GM18505 (cell line): Measurements from ENCODE around the gene NPHS1.

ENCODE experiments used
- ATAC-seq: cut with Tn5 transposase; IDR thresholded peaks from one replicate; pipeline ENCODE4 v1.9.1; 2021; ENCODE audit not compliant: unreplicated experiment
- POLR2A ChIP-seq: IDR thresholded peaks from 4 replicates; pipeline ENCODE4 v1.6.1; 2011; ENCODE audit warnings: borderline replicate concordance; ENCODE audit not compliant: insufficient read depth, insufficient read length; ENCODE audit errors: extremely low read depth

NPHS1 gene

DNA sequence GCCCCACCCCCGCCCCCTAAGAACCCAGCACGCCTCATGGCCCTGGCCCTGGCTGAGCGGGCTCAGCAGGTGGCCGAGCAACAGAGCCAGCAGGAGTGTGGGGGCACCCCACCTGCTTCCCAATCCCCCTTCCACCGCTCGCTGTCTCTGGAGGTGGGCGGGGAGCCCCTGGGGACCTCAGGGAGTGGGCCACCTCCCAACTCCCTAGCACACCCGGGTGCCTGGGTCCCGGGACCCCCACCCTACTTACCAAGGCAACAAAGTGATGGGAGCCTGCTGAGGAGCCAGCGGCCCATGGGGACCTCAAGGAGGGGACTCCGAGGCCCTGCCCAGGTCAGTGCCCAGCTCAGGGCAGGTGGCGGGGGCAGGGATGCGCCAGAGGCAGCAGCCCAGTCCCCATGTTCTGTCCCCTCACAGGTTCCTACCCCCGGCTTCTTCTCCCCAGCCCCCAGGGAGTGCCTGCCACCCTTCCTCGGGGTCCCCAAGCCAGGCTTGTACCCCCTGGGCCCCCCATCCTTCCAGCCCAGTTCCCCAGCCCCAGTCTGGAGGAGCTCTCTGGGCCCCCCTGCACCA, 65.0 kb downstream of the NPHS1 start:
- no peak for ATAC-seq
- TF ChIP-seq POLR2A: no peak

DNA sequence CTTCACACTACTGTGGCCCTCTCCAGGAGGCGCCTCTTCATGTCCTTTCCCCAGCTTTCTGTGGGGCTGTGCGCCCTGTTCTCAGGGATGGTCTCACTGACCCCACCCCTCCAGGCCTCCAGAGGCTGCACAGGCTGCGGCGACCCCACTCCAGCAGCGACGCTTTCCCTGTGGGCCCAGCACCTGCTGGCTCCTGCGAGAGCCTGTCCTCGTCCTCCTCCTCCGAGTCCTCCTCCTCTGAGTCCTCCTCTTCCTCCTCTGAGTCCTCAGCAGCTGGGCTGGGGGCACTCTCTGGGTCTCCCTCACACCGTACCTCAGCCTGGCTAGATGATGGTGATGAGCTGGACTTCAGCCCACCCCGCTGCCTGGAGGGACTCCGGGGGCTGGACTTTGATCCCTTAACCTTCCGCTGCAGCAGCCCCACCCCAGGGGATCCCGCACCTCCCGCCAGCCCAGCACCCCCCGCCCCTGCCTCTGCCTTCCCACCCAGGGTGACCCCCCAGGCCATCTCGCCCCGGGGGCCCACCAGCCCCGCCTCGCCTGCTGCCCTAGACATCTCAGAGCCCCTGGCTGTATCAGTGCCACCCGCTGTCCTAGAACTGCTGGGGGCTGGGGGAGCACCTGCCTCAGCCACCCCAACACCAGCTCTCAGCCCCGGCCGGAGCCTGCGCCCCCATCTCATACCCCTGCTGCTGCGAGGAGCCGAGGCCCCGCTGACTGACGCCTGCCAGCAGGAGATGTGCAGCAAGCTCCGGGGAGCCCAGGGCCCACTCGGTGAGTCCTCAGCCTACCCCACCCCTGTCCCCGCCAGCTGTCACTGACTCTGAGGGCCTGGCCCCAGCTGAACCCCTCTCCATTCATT, 65.8 kb downstream of the NPHS1 start:
- no peak for TF ChIP-seq POLR2A
- no peak for ATAC-seq

DNA sequence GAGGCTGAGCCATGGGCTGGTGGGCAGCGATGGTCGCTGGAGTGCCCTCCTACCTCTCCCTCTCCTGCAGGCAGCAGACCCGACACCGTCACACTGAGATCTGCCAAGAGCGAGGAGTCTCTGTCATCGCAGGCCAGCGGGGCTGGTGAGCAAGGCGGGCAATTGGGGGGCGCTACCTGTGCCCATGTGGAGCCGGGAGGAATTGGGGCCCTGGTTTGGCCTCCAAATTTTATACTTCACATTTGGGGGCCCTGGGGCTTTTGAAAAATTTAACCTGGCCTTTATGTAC, 67.0 kb downstream of the NPHS1 start:
- no peak for TF ChIP-seq POLR2A
- ATAC-seq: no peak

DNA sequence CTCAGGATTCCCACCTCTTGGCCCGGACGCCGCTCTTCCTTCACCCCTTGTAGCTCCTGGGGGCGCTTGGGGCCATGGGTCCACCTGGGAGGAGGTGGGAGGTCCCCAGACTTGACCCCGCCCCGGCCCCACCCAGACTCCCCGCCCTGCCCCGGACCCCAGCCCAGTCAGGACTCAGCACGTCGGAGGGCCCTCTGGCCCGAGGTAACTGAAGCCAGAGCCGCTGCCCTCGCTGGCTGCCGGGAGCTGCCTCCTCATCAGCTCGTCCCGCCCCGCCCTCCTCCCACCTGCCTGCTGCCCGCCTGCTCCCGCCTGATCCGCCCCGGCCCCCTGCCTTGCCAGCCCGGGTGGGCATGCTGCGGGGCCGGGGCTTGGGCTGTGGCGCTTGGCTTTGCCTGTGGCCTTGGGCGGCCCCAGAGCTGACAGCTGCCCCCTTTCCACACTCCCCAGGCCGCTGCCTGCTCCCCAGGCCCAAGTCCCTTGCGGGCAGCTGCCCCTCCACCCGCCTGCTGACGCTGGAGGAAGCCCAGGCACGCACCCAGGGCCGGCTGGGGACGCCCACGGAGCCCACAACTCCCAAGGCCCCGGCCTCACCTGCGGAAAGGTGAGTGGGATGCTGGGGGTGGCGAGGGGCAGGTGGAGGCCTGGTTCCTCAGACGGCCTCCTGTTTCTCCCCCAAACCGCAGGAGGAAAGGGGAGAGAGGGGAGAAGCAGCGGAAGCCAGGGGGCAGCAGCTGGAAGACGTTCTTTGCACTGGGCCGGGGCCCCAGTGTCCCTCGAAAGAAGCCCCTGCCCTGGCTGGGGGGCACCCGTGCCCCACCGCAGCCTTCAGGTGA, 67.6 kb downstream of the NPHS1 start:
- no peak for TF ChIP-seq POLR2A
- no peak for ATAC-seq

DNA sequence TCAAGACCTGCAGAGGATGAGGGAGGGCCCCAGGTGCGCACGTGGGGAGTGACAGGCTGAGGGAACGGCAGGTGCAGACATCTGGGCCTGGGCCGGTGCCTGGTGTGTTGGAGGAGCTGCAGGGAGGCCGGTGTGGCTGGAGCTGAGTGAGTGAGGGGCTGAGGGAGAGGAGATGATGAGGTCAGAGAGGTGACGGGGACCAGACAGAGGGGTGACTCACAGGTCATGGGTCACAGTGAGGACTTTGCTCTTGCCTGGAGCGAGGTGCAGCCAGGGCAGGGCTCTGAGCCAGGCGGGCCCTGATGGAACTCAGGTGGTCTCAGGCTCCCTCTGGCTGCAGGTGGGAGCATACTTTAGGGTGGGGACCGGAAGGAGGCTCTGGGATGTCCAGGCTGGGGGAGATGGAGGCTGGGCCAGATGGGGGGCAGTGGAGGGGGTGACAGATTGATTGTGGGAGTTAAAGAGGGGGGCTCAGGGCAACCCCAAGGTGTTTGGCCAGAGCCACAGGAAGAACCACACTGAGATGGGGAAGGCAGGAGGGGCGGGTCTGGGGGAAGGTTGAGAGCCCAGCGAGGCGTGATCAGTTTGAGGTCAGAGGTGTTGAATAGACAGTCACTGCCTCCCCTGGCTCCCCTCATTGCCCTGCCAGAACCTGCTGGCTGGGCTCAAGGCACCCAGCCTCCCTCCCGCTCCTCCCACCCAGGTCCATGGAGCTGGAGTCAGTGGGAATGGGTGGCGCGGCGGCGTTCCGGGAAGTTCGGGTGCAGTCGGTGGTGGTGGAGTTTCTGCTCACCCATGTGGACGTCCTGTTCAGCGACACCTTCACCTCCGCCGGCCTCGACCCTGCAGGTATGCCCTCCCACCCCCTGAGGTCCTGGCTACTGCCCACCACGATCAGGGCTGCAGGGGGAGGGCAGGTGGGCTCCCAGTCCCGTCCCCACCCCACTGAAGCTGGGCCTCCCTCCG, 68.6 kb downstream of the NPHS1 start:
- no peak for TF ChIP-seq POLR2A
- no peak for ATAC-seq

DNA sequence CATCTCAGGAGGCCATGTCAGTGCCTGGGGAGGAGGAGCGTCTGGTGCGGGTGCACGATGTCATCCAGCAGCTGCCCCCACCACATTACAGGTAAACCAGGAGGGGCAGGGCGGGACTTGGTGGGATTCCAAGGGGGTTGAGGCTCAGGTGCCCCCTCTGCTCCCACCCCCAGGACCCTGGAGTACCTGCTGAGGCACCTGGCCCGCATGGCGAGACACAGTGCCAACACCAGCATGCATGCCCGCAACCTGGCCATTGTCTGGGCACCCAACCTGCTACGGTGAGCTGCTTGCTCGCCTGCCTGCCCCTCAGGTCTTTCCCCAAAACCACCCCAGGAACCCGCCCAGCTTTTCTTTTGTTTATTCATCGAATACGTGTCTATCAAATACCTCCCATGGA, 69.7 kb downstream of the NPHS1 start:
- no peak for TF ChIP-seq POLR2A
- no peak for ATAC-seq

DNA sequence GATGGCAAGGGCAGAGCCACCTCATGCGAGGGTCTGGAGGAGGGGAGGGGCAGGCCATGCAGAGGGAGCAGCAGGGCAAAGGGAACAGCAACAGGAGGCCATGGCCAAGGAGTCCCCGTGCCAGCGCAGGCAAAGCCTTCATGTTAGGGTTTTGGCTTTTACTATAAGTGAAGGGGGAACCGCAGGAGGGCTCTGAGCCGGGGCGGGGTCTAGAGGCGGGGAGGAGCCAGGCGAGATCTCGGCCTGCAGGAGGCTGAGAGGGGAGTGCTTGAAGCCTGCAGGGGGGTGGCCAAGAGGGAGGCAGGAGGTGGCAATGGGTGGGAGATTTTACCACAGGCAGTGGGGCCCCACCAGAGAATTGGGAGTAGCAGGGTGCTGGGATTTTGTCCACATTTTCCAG, 70.7 kb downstream of the NPHS1 start:
- TF ChIP-seq POLR2A: no peak
- ATAC-seq: no peak

DNA sequence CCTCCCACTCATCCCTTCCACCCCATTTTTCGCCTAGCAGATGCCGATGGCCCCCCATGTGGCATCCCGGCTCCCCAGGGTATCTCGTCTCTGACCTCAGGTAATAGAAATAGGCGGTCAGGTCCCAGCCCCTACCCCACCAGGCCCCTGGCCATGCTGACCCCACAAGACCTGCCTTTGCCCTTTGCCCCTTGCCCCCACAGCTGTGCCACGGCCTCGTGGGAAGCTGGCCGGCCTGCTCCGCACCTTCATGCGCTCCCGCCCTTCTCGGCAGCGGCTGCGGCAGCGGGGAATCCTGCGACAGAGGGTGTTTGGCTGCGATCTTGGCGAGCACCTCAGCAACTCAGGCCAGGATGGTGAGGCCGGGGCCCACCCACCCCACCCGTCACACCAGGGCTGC, 71.6 kb downstream of the NPHS1 start:
- TF ChIP-seq POLR2A: no peak

DNA sequence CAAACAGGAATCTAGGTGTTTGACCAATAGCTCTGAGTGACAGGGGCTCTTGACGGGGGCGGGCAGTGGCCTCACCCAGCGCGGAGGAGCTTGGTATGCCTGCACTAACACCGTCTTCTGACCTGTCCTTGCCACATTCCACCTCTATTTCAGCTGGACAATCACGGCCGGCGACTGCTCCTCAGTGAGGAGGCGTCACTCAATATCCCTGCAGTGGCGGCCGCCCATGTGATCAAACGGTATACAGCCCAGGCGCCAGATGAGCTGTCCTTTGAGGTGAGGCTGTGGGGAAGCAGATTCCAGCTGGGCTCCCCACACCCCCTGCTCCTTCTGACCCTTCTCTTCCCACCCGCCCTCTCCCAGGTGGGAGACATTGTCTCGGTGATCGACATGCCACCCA, 72.2 kb downstream of the NPHS1 start:
- ATAC-seq: no peak

More for the DNA sequence above, 71.6 kb downstream of the NPHS1 start:
- no peak for ATAC-seq

DNA sequence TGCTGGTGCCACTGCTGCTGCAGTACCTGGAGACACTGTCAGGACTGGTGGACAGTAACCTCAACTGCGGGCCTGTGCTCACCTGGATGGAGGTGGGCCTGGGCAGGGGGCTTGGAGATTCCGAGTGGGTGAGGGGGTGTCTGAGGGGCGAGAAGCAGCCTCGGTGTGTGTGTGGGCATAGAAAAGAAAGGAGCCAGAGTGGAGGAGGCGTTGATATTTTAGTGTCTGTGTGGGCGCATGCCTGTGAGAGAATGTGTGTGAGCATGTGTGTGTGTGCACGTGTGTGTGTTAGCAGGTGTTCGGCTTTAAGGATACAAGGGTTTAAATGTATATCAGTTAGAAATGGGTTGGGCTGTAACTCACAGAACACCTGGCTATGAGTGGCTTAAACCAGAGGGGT, 73.3 kb downstream of the NPHS1 start:
- ATAC-seq: no peak

More for the DNA sequence above, 72.2 kb downstream of the NPHS1 start:
- TF ChIP-seq POLR2A: no peak

DNA sequence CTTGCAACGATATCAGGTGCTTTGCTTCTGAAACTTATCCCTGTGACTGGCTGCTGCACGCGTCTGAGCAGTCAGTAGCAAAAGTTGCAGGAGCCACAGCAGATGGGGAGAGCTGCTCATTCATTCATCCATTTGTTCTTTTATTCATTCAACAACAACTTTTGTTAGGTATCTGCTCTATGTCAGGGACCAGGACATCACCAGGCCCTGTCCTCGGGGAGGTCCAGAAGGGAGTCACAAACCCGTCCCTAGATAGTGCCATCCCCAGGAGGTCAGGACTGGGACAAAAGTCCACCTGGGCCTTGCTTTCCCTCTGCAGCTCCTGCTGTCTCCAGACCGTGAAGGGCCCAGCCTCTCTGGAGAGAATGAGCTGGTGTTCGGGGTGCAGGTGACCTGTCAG, 74.3 kb downstream of the NPHS1 start:
- no peak for TF ChIP-seq POLR2A
- ATAC-seq: no peak

More for the DNA sequence above, 73.3 kb downstream of the NPHS1 start:
- no peak for TF ChIP-seq POLR2A

DNA sequence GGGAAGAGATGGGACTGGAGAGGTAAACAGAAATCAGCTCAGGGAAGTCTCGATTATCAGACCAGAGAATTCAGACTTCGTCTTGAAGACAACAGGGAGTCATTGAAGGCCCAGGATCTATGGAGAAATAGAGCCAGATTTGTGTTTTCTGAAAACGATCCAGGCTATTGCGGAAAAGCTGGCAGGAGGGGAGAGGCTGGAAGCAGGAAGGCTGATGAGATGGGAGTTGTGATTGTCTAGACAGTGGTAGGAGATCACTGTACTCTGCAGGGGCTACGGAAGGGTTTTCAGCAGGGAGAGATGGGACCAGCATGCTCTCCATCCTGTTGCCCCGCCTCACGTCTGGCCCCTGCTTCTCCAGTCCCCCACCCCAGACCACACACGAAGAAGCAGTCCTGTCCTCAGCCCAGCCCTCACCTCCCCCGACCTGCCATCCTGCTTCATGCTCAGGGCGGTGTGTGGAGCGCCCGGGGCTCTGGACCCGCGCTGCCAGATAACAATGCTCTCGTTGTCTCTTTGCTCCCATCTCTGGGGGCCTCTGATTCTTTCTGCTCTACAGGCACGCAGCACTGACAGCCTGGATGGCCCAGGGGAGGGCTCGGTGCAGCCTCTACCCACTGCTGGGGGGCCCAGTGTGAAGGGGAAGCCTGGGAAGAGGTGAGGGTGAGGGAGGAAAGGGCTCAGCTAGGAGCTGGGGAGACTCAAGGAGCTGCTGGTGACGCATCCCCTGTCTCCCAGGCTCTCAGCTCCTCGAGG, 75.0 kb downstream of the NPHS1 start:
- no peak for ATAC-seq
- TF ChIP-seq POLR2A: no peak
